Measurements from ENCODE around the gene CRYBB2.

- TF ChIP-seq, protein P1, sequence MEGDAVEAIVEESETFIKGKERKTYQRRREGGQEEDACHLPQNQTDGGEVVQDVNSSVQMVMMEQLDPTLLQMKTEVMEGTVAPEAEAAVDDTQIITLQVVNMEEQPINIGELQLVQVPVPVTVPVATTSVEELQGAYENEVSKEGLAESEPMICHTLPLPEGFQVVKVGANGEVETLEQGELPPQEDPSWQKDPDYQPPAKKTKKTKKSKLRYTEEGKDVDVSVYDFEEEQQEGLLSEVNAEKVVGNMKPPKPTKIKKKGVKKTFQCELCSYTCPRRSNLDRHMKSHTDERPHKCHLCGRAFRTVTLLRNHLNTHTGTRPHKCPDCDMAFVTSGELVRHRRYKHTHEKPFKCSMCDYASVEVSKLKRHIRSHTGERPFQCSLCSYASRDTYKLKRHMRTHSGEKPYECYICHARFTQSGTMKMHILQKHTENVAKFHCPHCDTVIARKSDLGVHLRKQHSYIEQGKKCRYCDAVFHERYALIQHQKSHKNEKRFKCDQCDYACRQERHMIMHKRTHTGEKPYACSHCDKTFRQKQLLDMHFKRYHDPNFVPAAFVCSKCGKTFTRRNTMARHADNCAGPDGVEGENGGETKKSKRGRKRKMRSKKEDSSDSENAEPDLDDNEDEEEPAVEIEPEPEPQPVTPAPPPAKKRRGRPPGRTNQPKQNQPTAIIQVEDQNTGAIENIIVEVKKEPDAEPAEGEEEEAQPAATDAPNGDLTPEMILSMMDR (IDR thresholded peaks at IDR 0.05; ENCODE audit: low read depth, low read length, poor library complexity, severe bottlenecking), result no peak
- no peak for TF ChIP-seq EZH2phosphoT487 (IDR thresholded peaks at IDR 0.05; ENCODE audit: borderline replicate concordance, low read length)
Observed at GRCh38 chr22:25212337-25212736, 7.1 kb upstream of the CRYBB2 start.
